SK-N-MC (cell line): Measurements from ENCODE around the gene ALDH16A1.
A peak's percentile ranks its signal among the peaks of the same experiment; 100 is the strongest.

Experiments used
- DNase-seq: peaks from one replicate; pipeline ENCODE4 v3.0.0-alpha.2; 2011; ENCODE audit warnings: low read depth, low spot score
- H3K27ac ChIP-seq: fragments of 200-600 bp; sonication (generic); 2 replicates; pipeline ENCODE4 v1.5.1; 2016; ENCODE audit warnings: mixed run types
- H3K36me3 ChIP-seq: fragments of 200-600 bp; sonication (generic); 2 replicates; pipeline ENCODE4 v1.6.1; 2017; ENCODE audit warnings: antibody characterized with exemption, low read length, mixed read lengths; ENCODE audit not compliant: insufficient read depth
- H3K4me3 ChIP-seq: fragments of 200-600 bp; sonication (generic); 2 replicates; pipeline ENCODE4 v1.5.1; 2016
- H3K9ac ChIP-seq: fragments of 200-600 bp; sonication (generic); 2 replicates; pipeline ENCODE4 v1.8.0; 2017; ENCODE audit warnings: mixed run types, mixed read lengths; ENCODE audit not compliant: insufficient read length
- H3K9me3 ChIP-seq: fragments of 200-600 bp; sonication (generic); 2 replicates; pipeline ENCODE4 v1.6.1; 2017; ENCODE audit warnings: low read depth, mild to moderate bottlenecking, antibody characterized with exemption, low read length, moderate library complexity, mixed read lengths
- EZH2 ChIP-seq: fragments of 200-600 bp; sonication (generic); IDR thresholded peaks from one replicate; pipeline ENCODE4 v1.6.1; 2017; ENCODE audit warnings: antibody characterized with exemption
- FOXP2 ChIP-seq: optimal IDR thresholded peaks from 2 replicates; pipeline ENCODE3; 2011; ENCODE audit warnings: mild to moderate bottlenecking, moderate library complexity; ENCODE audit not compliant: insufficient read depth; ENCODE audit errors: extremely low read length, control extremely low read depth
- POLR2AphosphoS5 ChIP-seq: IDR thresholded peaks from 2 replicates; pipeline ENCODE4 v1.6.1; 2012; ENCODE audit warnings: mild to moderate bottlenecking, low read depth, low read length, borderline replicate concordance

ALDH16A1 gene

DNA sequence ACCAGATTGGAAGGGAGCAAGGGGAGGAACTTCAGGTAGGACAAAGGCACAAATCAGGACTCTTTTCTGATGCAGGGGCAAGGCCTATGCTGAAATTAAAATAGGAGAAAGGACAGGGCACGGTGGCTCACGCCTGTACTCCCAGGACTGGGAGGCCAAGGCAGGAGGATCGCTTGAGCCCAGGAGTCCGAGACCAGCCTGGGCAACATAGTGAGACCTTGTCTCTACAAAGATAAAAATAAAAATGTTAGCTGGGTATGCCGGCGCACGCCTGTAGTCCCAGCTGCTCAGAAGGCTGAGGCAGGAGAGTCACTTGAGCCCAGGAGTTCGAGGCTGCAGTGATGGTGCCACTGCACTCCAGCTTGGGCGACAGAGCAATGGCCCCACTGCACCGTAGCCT is 17.4 kb upstream of the ALDH16A1 start:
- H3K27ac ChIP-seq = no peak overlapping the region
- DNase-seq = no peak
- H3K9me3 ChIP-seq = no peaks in the 10 kb centered on the region
- H3K9ac ChIP-seq = no peak overlapping the region
- H3K4me3 ChIP-seq = no peak overlapping the region
- TF ChIP-seq FOXP2 (no peak), EZH2 (no peak), POLR2AphosphoS5 (no peak)
- H3K36me3 ChIP-seq = no peaks in the 10 kb centered on the region

DNA sequence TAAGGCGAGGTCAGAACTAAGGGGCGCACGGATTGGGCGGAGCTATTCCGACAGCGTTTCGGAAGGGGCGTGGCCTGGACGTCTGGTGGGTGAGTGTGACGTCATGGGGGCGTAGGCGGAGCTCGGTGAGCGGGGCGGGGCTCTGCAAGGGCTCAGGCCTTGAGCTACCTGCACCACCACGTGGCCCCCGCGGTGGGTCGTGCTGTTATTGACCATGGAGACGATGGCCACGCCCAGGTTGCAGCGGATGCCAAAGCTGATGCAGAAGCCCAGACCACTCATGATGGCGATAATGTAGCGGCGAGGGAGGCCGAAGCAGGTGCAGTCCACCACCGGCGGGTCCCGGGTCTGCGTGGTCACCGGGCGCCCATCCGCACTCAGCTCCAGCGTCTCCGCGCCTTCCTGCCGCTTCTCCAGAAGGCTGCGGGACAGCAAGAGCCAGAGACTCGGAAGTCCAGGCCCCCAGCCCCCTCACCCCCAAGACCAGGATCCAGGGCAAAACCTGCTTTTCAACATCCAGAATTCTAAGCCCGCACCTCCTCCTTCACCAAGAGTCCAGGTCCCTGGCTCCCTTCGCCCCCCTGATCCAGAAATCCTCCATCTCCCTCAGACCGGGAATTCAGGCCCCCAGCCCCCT is 16.5 kb upstream of the ALDH16A1 start:
- Histone ChIP-seq H3K36me3 (no peaks in the 10 kb centered on the region), H3K4me3 (no peak overlapping the region), H3K27ac (no peak overlapping the region), H3K9ac (no peak overlapping the region), H3K9me3 (no peaks in the 10 kb centered on the region)
- TF ChIP-seq FOXP2 (no peak), EZH2 (no peak), POLR2AphosphoS5 (no peak)
- no peak for DNase-seq

- no peak for DNase-seq
- H3K4me3 ChIP-seq = no peak overlapping the region
Observed at GRCh38 chr19:49437231-49437630, 15.8 kb upstream of the ALDH16A1 start.

GRCh38 chr19:49438261-49438660 is 14.8 kb upstream of the ALDH16A1 start:
- no peaks in the 10 kb centered on the region for H3K36me3 ChIP-seq
- DNase-seq = no peak
- no peak overlapping the region for H3K4me3 ChIP-seq

More at GRCh38 chr19:49437231-49437630, 15.8 kb upstream of the ALDH16A1 start:
- Histone ChIP-seq H3K36me3 (no peaks in the 10 kb centered on the region), H3K9me3 (no peaks in the 10 kb centered on the region), H3K27ac (no peak overlapping the region), H3K9ac (no peak overlapping the region)
- TF ChIP-seq POLR2AphosphoS5 (no peak), EZH2 (no peak), FOXP2 (no peak)

DNA sequence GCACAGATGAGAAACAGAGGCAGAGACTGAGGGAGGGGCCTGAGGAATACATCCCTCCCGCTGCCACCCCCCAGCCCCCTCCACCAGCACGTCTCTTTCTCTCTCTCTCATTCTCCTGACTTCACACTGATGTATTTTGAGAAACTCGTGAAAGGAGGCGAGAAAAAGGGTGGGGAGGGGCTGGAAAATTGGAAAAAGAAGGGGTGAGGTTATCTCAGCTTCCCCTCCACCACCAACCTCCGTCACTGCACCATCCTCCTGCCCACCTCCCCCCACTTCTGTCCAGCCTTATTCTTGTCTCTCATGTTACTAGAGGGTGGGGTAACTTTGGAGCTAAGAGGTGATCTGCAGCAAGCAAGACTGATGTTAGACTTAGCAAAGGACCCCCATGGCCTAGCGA is 13.2 kb upstream of the ALDH16A1 start:
- DNase-seq = no peak
- Histone ChIP-seq H3K27ac (no peak overlapping the region), H3K36me3 (no peaks in the 10 kb centered on the region), H3K9ac (no peak overlapping the region), H3K9me3 (no peaks in the 10 kb centered on the region), H3K4me3 (peak overlapping the region; percentile 79)
- TF ChIP-seq FOXP2 (no peak), EZH2 (no peak), POLR2AphosphoS5 (no peak)

More at GRCh38 chr19:49438261-49438660, 14.8 kb upstream of the ALDH16A1 start:
- Histone ChIP-seq H3K27ac (no peak overlapping the region), H3K9me3 (no peaks in the 10 kb centered on the region), H3K9ac (no peak overlapping the region)
- no peak for TF ChIP-seq FOXP2
- TF ChIP-seq POLR2AphosphoS5 = no peak
- TF ChIP-seq EZH2 = no peak

- TF ChIP-seq POLR2AphosphoS5 (no peak), FOXP2 (no peak), EZH2 (no peak)
- Histone ChIP-seq H3K9me3 (no peaks in the 10 kb centered on the region), H3K36me3 (no peaks in the 10 kb centered on the region), H3K27ac (no peak overlapping the region), H3K9ac (peak overlapping the region; percentile 54), H3K4me3 (peak overlapping the region; percentile 79)
- DNase-seq = no peak
Observed at GRCh38 chr19:49440439-49441209, 12.4 kb upstream of the ALDH16A1 start.

- TF ChIP-seq POLR2AphosphoS5 = no peak
- no peak for TF ChIP-seq EZH2
- TF ChIP-seq FOXP2 = no peak
- DNase-seq = no peak
- Histone ChIP-seq H3K4me3 (peak within 1 kb of the TSS; percentile 99), H3K9ac (peak within 1 kb of the TSS; percentile 63), H3K36me3 (no peaks in the 10 kb centered on the region), H3K27ac (peak within 1 kb of the TSS; percentile 83; the same call in 1 of the 2 replicates), H3K9me3 (no peaks in the 10 kb centered on the region)
Observed at GRCh38 chr19:49441210-49441959, 11.6 kb upstream of the ALDH16A1 start, which contains the start of gene SLC17A7. SLC17A7 (minus strand) TSS chr19:49441527; CDS start chr19:49441379, 148 bp downstream.

- peak overlapping the region; percentile 63 for H3K9ac ChIP-seq
- no peaks in the 10 kb centered on the region for H3K9me3 ChIP-seq
- peak overlapping the region; percentile 99 for H3K4me3 ChIP-seq
- DNase-seq = no peak
- peak overlapping the region; percentile 83; the same call in 1 of the 2 replicates for H3K27ac ChIP-seq
- H3K36me3 ChIP-seq = peaks cover 5% of the 10 kb centered on the region
- no peak for TF ChIP-seq EZH2
- no peak for TF ChIP-seq POLR2AphosphoS5
- no peak for TF ChIP-seq FOXP2
Observed at GRCh38 chr19:49441960-49442350, 11.1 kb upstream of the ALDH16A1 start.
